Epithelial cell of esophagus (primary cell): Measurements from ENCODE around the gene GLCCI1.
"Not testable (repeated sequence)": the region's sequence is repeated elsewhere in the genome, so short reads cannot be mapped to it uniquely, and the experiment has no call there.

Experiments
- DNase-seq: peaks from one replicate; pipeline ENCODE4 v3.0.0; 2010; ENCODE audit warnings: low read depth
- H3K4me3 ChIP-seq: 2 replicates; pipeline ENCODE4 v1.5.1; 2011; ENCODE audit warnings: mild to moderate bottlenecking, low read length, control low read depth
- TF ChIP-seq, protein P1 (sequence below): IDR thresholded peaks from 2 replicates; pipeline ENCODE4 v1.5.1; 2011; ENCODE audit warnings: low read depth, mild to moderate bottlenecking, low read length, control low read depth, inconsistent platforms; ENCODE audit not compliant: insufficient read depth; ENCODE audit errors: missing control alignments

Gene GLCCI1

DNA sequence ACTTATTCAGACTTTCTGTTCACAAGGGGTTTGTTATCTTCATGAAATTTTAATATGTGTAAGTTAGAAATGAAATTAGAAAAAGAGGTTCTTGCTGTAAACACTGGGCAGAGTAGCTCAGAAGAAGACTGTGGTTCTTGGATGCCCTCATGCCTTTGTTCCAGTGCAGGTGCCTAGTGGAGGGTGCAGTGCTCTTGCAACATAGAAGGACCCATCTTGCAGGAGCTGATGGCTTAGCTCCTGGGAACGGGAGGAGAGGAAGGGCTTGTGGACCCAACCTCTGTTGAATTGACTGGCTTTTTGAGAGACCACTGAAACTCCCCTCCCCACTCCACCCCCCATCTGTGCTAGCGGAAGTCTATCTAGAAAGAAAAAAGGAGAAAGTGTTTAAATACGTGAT, 116.8 kb downstream of the GLCCI1 start:
- H3K4me3 ChIP-seq: no peak overlapping the region
- TF ChIP-seq, protein P1, sequence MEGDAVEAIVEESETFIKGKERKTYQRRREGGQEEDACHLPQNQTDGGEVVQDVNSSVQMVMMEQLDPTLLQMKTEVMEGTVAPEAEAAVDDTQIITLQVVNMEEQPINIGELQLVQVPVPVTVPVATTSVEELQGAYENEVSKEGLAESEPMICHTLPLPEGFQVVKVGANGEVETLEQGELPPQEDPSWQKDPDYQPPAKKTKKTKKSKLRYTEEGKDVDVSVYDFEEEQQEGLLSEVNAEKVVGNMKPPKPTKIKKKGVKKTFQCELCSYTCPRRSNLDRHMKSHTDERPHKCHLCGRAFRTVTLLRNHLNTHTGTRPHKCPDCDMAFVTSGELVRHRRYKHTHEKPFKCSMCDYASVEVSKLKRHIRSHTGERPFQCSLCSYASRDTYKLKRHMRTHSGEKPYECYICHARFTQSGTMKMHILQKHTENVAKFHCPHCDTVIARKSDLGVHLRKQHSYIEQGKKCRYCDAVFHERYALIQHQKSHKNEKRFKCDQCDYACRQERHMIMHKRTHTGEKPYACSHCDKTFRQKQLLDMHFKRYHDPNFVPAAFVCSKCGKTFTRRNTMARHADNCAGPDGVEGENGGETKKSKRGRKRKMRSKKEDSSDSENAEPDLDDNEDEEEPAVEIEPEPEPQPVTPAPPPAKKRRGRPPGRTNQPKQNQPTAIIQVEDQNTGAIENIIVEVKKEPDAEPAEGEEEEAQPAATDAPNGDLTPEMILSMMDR: no peak
- DNase-seq: no peak

DNA sequence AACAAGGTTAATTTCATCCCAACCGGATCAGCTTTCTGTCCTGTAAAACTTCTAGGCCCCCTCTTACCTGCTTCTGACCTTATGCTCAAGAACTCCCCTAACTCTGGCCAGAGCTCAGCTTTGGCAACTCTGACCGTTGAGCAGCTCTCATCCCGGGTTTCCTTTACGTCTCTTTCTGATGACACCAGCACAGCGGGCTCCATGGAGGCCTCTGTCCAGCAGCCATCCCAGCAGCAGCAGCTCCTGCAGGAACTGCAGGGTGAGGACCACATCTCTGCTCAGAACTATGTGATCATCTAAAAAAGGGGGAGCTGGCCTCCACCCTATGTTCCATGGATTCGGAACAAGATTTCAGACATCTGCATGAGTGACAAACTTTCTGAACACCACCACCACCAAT, 117.6 kb downstream of the GLCCI1 start:
- TF ChIP-seq, protein P1: no peak
- no peak for DNase-seq
- no peak overlapping the region for H3K4me3 ChIP-seq

DNA sequence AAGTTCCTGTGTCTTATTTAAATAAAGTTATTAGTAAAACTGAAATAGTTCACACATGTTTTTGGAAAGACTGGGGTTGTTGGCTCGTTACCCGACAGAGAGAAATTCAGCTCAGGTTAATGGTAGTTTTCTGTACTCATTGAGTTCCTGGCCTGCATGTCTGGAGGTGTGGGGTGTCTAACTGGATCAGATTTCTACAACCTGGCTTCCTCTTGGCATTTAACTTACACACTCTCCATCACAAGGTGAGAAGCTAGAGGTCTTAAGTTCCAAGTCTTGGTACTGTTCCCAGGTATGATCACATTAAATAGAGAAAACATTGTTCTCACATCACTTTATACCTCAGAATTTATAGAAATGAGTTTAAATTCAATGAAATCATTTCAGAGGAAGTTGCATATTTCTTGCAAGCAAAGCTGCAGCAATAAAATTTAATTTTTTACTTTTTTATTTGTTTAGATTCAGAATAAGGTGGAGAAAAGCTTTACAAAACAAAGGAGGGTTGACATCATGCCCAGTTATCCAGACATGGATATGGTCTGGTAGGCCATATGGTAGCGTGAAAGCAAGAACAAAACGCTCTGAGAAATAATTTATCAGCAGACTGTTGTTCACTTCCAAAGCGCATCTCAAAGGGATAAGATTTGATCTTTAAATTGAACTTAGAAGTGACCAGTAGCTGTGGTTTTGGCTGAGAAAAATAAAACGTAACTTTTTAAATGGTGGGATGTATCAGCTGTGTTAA, 120.6 kb downstream of the GLCCI1 start:
- H3K4me3 ChIP-seq: no peak overlapping the region
- TF ChIP-seq, protein P1: no peak
- DNase-seq: no peak

DNA sequence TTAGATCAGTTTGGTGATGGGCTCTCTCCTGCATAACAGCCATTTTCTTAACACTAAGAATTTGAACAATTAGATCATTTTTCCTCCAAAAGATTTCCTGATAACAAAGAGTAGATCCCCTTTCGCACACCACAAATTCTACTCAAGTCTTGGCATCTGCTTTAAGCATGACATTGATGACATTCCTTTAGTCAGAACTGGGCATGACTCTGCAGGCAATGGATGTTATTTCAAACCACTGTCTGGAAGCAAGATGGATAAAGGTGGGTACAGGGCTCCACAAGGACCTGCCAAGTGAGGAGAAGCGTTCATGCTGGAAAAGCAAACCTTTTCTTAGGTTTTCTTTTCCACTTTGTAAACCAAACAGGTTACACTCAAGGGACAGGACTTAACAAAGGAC, 123.5 kb downstream of the GLCCI1 start:
- peak; percentile 46 for DNase-seq
- TF ChIP-seq, protein P1: no peak
- no peak overlapping the region for H3K4me3 ChIP-seq

DNA sequence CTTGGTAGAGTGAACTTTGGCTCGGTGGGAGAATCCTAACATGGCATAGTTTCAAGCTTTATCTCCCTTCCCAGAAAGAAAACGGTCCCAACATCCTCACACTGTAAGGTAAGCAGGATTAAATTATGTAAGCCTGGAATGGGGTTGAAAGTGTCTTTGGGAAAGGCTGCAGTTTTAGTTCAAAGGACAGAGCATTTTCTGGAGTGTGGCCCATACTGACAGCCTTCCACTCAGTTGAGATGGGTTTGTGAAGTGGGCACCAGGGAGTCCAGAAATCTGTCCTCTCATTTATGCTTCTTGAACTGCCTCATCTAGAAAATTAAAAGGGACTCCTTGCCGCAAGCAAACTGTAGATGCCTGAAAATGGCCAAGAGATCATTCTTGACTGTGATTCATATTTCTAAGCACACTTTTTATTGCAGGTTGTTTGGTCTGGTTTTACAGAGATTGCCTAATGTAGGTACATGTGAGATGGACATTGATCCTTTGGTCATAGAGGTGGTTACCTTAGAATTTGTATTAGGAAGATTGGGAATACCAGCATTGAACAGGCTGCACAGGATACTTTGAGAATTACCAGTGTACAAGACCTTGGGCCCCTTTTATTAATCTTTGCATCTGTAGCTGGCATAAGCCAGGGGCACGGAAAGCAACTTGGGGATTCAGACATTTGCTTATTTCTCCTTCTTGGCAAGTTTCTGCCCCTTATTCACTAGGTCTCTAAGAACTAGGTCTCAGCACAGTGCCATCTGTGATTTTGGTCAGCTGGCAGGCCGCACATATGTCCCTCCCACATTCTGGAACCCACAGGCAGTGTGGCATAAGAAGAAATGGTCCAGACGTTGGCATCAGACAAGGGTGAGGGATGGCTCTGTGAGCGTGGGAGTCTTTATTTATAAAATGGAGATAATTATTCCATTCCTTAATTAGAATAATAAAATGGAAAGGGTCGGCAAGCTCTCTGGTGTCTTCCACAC, 125.9 kb downstream of the GLCCI1 start:
- no peak overlapping the region for H3K4me3 ChIP-seq
- TF ChIP-seq, protein P1: no peak
- DNase-seq: no peak

DNA sequence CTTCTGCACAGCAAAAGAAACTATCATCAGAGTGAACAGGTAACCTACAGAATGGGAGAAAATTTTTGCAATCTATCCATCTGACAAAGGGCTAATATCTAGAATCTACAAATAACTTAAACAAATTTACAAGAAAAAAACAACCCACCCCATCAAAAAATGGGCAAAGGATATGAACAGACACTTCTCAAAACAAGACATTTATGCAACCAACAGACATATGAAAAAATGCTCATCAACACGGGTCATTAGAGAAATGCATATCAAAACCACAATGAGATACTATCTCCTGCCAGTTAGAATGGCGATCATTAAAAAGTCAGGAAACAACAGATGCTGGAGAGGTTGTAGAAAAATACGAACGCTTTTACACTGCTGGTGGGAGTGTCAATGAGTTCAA, 132.7 kb downstream of the GLCCI1 start:
- not testable (repeated sequence) for H3K4me3 ChIP-seq, DNase-seq

DNA sequence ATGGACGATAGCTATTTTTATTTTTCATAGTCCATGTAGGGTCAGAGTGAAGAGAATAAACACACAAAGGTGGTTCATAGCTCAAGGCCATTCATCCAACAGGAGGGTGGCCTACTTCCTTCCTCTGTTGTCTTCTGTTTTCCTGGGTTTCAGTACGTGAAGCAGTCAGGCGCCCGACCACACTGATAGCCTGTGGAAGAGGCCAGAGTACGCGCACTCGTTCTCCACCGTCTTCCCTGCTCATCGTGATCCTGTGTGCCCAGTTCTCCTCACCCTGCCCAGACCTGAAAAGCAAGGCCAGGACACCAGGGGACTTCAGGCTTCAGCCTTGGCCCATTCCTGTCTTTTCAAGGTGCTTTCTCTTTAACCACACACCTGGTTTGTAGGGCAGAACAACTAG, 134.7 kb downstream of the GLCCI1 start:
- H3K4me3 ChIP-seq: no peak overlapping the region
- DNase-seq: no peak
- TF ChIP-seq, protein P1: no peak
